SU-DHL-6 (cell line): ENCODE results near the gene ZMYM2.

Experiments used
- EZH2phosphoT487 ChIP-seq: fragments of 200-600 bp; sonication (generic), shearing (Covaris generic); conservative IDR thresholded peaks from 2 replicates; pipeline ENCODE4 v1.6.1; 2018; ENCODE audit warnings: mild to moderate bottlenecking, antibody characterized with exemption, low read length, moderate library complexity, mixed read lengths
- TF ChIP-seq, protein P1 (sequence below): fragments of 200-600 bp; sonication (generic); IDR thresholded peaks from one replicate; pipeline ENCODE4 v1.5.1; 2017; ENCODE audit warnings: antibody characterized with exemption, mild to moderate bottlenecking, low read length, moderate library complexity; ENCODE audit not compliant: insufficient read depth, poor library complexity, severe bottlenecking

- TF ChIP-seq, protein P1, sequence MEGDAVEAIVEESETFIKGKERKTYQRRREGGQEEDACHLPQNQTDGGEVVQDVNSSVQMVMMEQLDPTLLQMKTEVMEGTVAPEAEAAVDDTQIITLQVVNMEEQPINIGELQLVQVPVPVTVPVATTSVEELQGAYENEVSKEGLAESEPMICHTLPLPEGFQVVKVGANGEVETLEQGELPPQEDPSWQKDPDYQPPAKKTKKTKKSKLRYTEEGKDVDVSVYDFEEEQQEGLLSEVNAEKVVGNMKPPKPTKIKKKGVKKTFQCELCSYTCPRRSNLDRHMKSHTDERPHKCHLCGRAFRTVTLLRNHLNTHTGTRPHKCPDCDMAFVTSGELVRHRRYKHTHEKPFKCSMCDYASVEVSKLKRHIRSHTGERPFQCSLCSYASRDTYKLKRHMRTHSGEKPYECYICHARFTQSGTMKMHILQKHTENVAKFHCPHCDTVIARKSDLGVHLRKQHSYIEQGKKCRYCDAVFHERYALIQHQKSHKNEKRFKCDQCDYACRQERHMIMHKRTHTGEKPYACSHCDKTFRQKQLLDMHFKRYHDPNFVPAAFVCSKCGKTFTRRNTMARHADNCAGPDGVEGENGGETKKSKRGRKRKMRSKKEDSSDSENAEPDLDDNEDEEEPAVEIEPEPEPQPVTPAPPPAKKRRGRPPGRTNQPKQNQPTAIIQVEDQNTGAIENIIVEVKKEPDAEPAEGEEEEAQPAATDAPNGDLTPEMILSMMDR: no peak
- TF ChIP-seq EZH2phosphoT487: no peak
Measured at GRCh38 chr13:19950374-19950773, 8.2 kb upstream of the ZMYM2 start.
